Measurements from ENCODE around the gene FANCG.
A peak's percentile ranks its signal among the peaks of the same experiment; 100 is the strongest.

Gene FANCG

DNA sequence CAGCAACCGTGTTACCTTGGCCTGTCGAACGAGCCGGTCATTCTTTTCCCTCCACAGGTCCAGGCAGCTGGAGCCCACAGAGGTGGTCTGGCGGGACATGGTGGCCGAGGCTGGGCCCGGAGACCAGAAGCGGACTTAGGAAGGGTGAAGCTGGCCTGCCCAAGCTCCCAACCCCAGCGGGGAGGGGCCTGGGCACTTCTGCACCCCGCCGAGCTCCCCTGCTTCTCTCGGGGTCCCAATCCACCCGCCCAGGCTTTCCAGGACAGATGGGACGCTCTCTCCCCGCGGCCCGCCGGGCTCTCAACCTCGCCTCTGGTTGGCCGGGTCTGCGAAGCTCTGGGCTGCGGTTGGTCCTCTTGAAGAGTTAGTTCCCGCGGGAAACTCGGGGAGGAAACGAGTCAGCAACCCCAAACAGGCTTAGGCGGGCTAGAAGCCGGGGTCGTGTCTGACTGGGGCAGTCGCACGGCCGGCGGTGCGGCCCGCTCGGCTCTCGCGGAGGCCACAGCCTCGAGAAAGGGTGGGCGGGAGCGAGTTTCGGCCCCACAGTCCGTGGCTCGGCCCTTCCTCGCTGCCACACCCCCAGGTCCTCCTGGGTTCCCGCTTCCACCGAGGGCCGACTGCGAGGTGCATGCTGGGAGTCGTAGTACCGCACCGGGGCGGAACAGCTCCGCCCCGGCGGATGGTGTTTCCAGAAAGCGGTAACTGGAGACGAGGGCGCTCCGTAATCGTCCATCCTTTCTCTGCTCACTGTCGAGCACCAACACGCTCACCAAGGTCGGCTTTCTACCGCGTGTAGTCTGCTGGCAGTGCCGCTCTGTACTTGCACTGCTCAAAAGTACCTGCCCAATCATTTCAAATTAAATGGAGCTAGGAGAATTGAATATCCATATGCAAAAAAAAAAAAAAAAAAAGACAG lies at the start of gene FANCG:
Gene FANCG (minus strand): TSS at position 517 of the 916 bp plus-strand sequence. CDS start 418 bp downstream, at position 99.
- DNase-seq (ENCODE audit: low spot score): peak; percentile 91

DNA sequence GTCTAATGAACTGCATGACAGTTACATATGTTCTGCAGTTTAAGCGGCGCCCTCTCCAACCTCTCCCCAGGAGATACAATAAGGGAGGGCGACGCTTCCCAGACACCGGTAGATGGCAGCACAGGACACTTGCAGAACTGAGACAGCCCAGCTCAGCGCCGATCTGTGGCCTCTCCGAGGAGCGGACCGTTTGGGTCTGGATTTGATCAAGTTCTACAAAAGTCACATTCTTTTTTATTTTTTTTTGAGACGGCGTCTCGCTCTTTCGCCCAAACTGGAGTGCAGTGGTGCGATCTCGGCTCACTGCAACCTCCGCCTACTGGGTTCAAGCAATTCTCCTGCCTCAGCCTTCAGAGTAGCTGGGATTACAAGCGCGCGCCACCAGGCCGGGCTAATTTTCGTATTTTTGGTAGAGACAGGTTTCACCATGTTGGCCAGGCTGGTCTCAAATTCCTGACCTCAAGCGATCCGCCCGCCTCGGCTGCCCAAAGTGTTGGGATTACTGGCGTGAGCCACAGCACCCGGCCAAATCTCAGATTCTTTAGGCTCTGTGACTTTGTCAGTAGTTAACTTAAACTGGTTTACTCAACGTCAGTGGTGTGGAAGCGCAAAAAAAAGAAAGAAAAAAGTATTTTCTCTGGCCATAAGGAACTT lies 37.3 kb upstream of the FANCG start:
- DNase-seq (ENCODE audit: low spot score): peak; percentile 71

DNA sequence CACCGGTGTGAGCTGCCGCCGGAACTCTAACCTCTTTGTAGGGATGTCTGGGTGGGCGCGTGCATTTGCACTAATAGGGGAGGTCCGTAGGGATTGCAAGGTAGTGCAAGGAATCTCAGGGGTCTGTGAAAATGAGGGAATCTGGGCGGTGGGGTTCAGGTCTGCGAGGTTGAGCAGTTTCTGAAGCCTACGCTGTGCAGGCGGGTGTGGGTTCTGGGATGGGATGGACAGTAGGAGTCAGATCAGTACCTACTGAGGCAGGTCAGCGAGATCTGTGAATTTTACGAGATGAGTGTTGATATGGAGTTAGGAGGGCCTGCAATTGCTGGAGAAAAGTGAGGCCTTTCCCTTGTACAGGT lies 36.8 kb upstream of the FANCG start:
- DNase-seq (ENCODE audit: low spot score): no peak

DNA sequence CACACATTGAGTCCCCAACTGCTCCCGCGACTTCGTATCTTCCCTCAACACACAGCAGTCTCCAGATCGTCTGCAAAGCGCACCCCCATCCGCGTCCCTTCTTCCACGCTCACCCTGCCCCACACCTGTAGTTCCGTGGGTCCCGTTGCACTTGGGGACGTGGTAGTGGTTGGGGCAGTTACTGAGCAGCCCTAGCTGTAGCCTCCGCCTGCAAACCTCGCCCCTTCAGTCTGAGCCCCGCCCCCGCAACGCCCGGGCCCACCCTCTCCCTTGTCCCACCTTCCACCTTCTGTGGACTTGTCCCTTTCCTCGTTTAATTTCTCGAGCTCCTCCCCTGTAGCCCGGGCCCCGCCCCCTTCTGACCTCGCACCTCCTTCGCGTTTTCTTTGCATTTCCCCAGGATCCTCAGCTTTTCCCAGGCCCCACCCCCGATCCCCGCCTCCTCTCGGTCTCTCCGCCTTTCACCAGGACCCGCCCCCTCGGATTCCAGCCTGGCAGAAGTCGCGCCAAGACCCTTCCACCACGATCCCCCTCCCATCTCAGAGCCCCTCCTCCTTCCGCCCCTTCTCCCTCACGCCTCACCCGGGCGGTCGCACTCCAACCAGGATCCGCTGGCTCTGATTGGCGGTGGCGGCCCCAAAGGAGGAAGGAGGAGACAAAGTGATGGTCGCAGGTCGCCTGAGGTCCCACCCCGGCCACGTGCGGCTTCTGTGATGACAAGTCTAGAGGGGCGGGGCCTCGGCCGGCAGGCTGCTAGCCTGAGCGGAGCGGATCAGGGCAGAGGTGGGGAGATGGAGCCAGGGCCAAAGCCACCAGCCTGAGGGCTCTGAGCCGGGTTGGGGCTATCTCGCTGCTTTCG lies 36.2 kb upstream of the FANCG start, which contains the start of gene ATOSB:
Gene ATOSB (minus strand): TSS at position 183 of the 859 bp plus-strand sequence. CDS start 7,588 bp downstream, outside the sequence.
- DNase-seq (ENCODE audit: low spot score): peak; percentile 87

DNA sequence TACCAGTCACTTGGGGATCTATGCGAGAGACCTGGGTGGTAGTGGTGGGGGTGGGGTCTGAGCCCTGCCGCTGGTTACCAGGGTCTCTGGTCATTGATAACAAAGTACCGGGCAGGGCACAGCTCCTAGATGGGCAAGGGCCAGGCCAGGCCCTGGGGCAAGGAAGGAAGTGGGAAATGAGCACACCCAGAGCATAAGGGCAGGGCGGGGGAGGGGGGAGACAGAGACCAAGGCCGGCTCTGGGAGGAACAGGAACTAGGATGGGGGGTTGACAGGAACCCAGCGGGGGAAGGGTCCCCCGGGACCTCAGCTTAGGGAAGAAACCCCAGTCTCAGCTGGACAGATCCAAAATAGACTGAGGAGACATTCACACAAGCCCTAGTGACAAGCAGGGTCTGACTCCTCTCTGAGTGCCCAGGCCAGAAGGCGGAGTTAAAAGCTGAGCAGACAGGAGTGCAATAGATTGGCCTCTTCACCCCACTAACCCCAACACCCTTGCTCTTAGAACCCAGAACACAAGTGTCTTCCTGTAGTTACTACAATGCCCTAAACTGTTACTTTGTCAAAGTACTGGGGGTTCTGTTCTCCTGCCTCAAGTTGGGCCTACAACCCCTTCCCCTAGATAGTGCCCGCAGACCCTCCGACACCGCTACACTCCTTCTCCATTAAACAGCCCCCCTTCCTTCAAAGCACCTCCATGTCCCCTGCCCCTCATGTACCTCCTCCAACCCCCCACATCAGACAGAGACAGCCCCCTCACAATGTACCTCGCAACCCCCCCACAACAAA lies 35.3 kb upstream of the FANCG start:
- no peak for DNase-seq (ENCODE audit: low spot score)

DNA sequence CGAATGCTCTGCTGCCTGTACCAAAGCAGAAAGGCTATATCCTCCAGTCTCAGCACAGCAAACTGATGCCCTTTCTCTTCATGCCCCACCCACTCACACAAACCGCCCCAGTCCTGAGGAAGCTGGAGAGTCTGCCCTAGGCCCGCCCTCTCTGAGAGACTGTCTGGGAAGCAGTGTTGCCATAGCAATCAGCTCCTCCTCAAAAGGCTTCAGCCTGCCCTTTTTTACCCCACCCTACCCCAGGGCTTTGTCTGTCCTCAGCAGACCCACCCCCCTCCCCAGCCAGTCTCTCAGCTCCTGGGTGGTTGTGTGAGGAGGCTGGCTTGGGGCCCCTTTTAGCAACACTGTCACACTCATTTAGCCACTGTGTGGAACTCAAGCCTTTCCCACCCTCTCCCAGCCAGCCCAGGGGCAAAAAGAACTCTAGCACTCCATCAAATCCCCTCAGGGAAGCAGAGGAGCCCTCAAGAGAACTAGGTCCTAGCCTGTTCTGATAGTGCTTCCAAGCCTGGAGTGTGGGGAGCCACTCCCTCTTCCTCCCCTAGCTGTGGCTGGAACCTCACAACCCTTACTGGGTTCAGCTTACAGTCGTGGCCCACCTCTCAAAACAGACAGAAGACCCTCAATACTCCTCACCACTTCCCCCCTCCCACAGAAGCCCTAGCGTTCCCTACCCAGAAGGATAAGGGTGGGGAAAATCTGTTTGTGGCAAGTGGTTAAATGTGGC lies 34.5 kb upstream of the FANCG start:
- no peak for DNase-seq (ENCODE audit: low spot score)

DNA sequence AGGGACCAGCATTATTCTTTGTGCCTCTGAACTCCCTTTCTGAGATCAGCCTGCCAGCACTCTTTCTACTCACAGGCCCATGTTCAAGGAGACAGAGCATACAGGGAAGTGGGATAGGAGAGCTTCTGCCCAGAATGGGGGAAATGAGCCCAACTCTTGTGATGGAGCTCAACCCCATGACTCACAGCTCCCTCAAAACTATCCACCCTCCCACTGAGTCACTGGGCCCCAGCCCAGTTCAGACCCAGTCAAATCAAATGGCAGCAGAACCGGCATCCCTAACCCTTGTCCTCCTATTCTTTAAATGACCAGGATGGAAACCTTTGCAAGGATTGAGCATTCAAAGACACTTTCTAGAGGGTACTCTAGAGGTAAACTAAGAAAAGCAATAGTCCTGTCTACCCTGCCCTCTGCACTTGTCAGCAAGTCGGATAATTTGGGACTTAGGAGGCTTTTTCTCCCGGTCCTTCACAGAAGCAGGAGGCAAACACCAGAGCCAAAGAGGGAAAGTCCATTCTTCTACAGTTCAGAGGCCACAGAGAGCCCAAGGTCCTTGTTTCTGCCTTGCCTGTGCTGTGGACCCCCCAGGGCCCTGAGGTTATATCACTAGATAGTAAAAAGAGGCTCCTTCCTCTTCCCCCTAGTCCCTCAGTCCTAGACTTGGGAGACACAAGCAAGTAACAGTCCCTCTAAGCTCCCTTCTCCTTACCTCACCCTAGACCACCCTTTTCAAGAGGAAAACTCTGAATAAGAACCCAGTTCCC lies 32.7 kb upstream of the FANCG start:
- DNase-seq (ENCODE audit: low spot score): no peak

DNA sequence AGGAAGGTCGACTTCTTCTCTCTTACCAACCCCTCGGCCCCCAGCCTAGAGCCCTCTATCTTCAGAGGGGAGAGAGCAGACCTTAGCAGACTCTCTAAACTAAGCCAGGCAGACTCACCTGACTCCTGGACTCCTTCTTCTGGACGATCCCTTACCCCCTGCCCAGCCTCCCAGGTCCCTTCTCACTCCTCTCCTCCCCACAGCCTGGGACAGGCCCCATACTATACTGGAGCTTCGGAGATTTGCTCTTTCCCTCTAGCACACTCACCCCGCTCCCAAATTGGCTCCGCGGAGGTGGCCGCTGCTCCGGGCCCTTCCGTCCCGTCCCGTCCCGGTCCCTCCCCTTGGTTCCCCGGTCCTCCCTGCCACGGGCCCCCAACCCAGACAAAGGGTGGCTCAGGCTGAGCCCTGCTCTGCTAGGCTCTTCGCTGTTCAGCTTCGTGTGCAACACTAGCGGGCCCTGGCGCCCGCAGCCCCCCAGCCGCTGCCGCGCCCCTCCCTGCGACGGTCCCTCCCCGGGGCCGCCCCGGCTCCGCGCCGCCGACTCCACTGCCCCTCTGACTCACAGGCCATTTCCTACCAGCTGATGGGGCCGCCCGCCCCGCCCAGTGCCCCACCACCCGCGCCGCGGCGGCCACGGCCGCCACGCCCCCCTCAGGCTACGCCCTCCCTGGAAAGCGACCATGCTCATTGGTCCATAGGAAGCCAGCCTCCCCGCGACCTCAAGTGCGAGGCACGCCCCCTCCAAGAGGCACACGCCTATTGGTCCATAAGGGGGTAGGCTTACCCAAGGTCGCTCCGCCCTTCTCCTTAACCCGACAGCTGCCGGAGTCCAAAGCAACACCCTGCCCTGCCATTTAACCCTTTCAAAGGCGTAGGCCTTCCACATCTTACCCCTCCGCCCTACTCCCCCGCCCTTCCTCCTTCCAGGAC lies 31.5 kb upstream of the FANCG start:
- peak; percentile 98 for DNase-seq (ENCODE audit: low spot score)

DNA sequence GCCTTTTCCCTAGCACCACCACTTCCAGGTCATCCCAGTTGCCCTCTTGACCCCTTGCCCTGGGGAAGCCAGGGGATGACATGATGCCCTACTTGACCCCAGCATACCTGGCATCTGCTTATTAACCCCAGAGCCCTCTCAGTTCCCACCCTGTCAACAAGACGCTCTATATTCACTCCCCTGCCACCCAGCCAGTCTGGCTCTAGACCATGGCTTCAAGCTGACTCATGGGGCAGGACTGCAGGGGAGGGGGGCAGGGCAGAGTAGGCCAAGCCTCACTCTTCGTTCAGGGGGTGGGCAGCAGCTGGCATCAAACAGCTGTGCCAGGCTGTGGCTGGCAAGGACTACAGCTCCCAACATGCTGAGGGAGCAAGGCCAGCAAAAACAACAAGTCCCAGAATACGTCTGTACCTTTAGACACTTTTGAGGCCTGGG lies 30.6 kb upstream of the FANCG start:
- no peak for DNase-seq (ENCODE audit: low spot score)

DNA sequence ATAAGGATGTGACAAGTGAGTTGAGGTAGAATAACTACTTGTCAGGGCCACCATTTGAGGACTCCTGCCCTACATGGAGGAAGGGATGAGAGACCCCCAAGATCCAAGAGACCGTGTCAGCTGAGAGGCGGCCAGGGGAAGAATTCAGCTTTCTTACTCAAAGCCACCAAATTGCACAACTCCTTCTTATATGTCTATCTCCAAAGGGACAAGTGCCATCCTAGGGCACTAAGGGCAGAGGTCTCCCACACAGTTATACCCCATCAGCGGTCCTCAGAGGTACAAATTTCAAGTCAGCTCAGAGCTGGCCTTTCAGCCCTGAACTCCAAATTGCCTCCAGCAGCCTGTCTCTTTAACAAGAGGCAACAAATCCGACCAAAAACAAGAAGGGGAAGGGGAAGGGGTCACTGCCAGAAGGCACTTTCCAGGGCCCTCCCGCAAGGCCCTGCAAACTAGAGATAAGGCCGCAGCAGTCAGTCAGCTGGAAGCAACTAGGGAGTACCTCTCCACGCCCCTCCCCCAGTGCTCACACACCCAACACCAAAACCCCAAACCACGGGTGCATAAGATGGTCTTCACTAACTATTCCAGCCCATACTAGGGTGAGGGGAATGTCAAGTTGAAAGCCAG lies 29.3 kb upstream of the FANCG start:
- DNase-seq (ENCODE audit: low spot score): no peak

DNA sequence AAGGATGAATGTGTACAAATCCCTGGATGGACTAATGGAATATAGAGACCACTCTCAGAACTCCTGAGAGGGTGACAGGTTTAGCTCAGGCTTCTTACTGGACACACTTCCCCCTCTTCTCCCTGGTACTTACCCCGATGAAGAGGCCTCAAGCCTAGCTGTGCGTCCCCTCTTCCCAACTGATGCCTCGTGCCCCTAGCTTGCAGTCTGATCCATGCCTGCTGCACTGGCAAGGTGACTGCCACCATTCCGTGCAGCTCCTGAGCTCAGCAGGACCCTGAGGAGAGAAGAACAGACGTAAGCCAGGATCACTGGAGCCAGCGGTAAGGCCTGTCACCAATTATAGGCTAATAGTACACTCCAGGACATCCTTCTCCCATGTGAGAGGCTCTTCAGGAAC lies 28.7 kb upstream of the FANCG start:
- DNase-seq (ENCODE audit: low spot score): no peak

DNA sequence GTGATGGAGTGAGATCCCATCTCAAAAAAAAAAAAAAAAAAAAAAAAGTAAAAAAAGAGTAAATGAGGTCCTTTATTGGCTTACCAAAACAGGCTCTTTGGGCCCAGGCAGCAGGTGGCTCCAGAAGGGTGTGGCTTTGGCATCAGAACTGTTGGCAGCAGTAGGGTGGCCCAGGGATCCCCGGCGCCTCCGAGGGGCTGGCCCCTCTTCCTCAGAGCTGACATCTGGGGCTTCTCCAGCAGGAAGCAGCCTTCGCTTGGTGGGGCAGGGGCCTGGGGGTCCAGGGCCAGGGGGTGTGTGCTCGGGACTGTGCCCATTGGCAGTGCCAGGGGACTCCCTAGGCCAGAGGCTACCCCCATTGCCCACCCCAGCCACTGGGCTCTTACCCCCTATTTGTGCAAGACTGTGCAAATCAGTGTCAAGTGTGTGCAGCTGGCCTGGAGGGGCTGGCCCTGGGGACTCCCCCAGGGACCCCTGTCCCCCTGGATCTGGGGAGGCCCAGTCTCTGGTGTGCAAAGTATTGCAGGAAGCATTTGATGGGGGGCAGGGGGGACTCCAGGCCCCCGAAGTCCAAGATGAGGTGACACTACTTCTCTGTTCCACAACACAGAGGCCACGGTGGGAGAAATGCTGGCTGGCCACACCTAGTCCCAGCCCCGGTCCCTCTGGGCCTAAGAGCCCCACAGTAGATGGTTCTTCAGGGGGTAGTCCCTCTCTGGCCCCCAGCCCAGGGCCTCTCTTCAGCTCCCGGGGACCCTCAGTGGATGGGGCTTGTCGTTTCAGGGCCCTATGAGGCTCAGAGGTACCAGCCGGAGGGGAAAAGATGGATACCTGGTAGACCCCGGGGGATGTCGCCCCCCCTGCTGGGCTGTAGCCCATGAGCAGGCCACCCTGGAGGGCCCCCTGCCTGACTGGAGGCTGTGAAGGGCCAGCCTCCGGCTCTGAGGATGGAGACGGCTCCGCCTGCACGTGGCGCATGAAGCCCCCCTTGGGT lies 27.9 kb upstream of the FANCG start:
- DNase-seq (ENCODE audit: low spot score): no peak

DNA sequence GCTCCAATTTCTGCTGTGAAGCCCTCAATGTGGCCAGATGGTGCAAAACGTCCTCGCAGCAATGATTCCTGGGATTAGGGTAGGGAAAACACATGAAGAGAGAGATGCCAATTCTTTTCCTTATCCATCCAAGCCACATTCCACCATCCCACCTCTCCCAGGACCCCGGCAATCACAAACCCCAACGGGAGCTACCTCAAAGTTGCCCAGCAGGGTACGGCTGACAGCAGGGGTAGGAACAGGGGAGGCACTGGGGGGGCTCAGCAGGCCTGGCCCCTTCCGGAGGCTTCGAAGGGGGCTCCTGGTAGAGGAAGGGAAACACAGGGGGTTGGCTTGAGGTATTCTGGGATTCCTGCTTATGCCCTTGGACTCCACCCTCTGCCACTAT lies 26.6 kb upstream of the FANCG start:
- no peak for DNase-seq (ENCODE audit: low spot score)

DNA sequence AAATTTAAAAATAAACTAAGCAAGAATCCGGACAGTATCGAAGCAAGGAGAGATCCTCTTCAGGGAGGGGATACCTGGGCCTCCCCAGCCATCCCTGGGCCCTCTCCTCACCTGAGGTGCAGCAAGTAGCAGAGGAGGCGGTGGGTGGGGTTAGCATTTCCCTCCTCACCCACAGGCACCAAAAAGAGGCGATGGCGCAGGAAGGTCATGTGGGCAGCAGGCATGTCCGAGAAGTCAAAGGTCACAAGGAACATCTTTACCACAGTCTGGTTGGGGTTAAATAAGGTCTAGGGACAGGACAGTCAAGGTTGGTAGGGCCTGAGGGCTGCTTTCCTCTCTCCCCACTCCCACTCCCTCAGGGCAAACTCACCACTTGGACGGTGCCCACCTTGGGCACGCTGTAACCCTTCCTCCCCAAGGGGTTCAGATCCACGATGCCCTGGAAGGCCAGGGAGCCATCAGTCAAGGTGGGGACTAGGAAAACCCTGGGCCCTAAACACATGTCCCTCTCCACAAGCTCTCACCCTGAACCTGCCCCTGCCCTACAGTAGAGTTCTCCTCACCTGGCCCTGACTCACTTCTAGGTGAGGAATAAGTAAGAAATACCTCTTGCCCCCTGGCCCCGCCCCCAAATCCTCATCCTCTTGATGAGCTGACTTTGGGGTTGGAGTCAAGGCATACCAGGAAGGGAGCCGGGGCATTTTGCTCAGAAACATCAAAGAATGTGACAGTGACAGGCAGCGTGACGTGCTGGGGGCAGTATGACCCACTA lies 26.0 kb upstream of the FANCG start:
- DNase-seq (ENCODE audit: low spot score): no peak

DNA sequence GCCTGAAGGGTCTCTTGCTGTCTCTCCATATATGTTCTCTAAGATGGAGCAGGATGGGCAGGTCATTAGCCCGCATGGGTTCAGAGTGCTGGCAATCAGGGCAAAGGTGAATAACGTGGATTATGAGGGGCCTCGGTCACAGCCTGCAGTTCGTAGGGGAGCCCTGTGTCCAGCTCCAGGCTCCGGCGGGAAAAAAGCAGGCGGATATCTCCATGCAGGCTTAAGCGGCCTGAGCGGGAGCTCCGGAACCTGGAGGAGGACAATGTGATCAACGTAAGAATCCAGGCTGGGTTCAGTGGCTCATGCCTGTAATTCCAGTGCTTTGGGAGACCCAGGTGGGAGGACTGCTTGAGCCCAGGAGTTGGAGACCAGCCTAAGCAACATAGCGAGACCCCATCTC lies 25.4 kb upstream of the FANCG start:
- DNase-seq (ENCODE audit: low spot score): no peak

DNA sequence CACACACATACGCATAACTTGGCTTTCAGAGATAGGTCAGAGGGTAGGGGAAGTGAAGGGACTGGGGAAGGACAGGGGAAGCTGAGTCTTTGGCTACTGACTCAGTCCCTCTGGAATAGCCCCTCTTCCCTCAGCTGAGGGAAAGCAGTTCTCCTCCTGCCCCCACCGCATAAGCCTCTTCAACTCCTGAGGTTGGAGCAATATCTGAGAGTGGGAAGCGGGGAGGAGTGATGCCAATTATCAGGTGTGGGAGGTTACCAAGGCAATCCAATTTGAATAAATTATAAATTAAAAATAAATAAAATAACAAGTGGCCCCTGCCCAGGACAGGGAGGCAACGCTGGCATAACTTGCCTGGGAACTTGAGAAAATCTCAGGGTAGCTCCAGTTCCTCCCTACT lies 24.8 kb upstream of the FANCG start:
- no peak for DNase-seq (ENCODE audit: low spot score)

Measured in HuH-7 (cell line).